Colon (tissue), 2 donors: ENCODE results near the gene RRAGD.

Experiments
- FAIRE-seq: peaks from 2 replicates; lab custom pipeline; 2012; peaks lifted over from hg19 to GRCh38; lab: Jason Lieb, UNC
- donor health status: control.
- donor health status: control.

The RRAGD gene, protein sequence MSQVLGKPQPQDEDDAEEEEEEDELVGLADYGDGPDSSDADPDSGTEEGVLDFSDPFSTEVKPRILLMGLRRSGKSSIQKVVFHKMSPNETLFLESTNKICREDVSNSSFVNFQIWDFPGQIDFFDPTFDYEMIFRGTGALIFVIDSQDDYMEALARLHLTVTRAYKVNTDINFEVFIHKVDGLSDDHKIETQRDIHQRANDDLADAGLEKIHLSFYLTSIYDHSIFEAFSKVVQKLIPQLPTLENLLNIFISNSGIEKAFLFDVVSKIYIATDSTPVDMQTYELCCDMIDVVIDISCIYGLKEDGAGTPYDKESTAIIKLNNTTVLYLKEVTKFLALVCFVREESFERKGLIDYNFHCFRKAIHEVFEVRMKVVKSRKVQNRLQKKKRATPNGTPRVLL

DNA sequence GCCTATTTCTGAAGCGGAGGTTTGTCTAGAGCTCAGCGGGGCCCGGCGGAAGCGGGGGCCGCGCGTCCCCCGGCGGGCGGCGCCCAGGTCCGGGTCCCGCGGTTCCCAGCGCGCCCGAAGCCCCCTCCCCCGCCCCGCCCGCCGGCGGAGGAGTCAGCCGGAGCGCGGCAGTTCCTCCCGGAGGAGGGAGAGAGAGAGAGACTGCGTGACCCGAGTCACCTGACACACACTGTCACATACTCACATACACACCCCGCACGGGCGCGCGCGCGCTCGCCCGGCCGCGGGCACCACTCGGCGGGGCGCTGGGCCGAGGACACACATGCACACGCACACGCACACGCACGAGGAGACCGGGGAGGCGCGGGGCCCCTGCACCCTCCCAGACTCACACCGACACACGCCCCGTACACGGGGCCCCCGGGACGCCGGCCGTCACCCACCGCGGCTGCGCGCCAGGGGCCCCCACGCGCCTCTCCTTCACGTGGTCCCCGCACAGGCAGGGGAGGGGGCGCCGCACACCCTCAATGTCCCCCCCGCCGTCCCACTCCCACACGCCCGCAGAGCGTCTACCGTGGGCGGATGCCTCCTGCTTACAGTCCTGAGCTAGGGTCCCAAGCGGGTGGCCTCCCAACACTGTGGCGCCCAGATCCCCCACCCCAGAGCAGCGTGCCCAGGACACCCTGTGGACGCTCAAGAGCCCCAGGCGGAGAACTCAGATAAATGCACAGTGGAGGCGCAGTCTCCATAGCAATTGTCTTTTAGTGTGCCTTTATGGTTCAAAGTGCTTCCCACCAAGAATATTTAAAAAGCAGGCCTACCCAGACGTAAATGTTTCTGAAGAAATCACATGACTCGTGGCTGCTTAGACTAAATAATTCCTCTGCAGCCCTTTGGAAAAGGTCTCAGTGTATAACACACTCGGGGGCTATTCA is at the start of gene RRAGD:
TSS of gene RRAGD (minus strand) at position 203 of the 935 bp plus-strand sequence. CDS start 280 bp downstream, outside the sequence.
- no peak for FAIRE-seq

DNA sequence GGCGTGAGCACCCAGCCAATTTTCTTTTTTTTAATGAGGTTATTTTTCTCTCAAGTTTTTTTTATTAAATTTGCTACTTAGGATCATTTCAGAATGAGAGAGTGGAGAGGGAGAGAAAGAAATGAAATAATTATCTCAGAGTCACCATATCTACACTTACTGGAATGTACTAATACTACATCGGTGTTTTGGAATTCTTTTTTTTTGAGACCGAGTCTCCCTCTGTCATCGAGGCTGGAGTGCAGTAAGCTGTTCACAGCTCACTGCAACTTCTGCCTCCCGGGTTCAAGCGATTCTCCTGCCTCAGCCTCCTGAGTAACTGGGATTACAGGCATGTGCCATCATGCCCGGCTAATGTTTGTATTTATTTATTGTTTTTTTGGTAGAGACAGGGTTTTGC is 48.6 kb upstream of the RRAGD start:
- no peak for FAIRE-seq

DNA sequence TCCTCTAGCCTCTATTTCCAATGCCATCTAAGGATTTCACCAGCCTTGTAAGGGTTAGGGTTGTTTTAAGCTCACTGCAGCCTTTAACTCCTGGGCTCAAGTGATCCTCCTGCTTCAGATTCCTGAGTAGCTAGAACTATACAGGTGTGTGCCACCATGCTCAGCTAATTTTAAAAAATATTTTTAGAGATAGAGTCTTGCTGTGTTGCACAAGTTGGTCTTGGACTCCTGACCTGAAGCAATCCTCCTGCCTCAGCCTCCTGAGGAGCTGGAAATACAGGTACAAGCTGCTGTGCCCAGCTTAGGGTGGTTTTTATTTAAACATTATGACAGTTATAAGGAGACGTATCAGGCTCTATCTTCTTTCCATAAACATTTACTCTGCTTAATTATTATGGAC is 47.4 kb upstream of the RRAGD start:
- no peak for FAIRE-seq

DNA sequence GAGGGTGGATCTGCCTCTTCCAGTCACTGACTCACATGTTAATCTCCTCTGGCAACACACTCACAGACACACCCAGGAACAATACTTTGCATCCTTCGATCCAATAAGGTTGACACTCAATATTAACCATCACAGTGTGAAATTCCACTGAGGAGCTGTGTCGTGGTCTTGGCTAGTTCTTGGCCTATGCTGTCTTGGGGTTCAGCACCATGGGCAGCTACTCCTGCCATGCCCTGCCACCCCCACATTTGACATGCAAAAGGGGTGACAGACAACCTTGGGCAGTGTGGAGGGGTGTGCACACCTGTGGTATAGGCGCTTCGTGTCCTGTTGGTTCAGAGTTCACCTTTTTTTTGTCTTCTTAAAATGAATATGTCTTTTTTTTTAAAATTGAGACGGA is 46.6 kb upstream of the RRAGD start:
- FAIRE-seq: no peak

DNA sequence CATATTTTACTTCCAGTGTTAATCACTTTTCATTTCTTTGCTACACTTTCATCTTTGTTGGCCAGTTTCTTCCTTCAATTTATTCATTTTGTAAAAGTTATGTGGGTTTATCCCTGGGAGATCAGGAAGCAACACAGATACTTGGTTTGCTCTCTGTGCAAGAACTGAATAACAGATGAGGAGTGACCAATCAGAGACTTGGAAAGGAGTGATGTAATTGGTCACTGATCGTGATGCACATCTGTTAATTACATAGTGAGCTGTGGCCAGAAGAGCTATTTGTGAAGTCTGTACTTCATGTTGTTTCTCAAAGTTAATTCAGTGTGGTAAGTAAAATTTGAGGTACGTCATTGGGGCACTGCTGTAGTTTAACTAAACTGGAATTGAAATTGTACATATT is 42.2 kb upstream of the RRAGD start:
- no peak for FAIRE-seq

DNA sequence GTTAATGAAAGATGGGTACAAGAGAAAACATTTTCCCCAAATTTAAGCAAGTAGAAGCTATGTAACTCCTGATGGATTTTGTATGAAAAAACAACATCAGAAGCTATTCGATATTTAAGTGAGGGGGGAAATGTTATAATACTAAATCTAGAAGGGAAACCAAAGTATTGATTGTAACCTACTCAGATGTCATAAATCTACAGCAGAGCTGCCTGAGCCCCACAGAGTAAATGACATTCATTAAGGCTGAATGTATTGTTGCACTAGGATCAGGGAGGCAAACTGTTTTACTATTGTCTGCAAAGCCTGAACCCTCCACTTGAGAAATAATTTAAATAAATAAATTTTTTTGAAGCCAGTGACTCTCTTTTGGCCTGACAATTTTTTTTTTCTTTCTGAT is 40.2 kb upstream of the RRAGD start:
- FAIRE-seq: no peak

DNA sequence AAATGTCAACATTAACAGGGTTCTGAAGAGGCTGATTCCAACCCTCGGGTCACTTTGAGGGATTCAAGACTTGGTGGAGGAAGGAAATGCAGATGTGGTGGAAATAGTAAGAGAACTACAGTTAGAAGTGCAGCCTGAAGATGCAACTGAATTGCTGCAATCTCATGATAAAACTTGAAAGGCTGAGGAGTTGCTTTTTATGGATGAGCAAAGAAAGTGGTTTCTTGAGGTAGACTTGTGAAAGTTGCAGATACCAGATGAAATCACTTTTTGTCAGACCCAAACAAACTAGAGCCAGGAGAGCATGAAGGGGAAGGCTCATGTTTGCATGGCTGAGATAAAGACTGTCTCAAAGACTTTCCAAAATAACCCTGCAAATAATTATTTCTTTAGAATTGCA is 37.1 kb upstream of the RRAGD start:
- FAIRE-seq: no peak

DNA sequence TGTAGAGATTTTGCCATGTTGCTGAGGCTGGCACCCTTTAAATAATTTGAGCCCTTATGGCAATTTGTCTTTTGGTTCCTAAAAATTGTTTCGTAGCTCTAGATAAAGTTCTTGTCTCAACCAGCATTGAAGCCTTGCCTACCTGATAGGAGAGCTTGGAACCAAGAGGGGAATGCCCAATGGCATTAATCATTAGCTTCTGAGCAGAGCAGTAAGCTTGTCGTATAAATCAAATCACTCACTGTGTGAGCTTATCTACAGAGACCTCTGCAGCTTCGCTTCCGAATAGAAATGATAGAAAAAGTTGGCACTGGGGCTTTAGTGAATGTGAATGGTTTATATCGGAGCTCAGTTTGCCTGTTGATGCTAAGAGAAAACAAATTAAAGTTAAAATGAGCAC is 31.6 kb upstream of the RRAGD start:
- no peak for FAIRE-seq

DNA sequence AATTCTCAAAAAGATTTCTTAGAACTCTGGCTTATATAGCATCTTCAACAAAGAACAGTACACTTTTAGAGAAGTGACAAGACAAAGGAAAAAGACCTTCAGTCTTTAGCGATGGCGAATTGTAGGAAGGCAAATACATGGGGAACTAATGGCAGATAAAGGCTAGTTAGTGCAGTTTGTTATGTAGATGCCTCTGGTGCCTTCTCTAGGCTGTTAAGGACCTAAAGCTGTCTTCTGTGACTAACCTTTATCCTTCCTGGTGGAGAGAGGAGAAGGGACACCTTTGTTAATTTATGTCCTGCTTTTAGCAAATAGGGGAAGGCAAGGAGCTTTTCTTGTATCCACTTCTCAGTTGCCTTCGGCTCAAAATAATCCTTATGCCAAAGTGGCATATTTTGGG is 28.1 kb upstream of the RRAGD start:
- FAIRE-seq: no peak

DNA sequence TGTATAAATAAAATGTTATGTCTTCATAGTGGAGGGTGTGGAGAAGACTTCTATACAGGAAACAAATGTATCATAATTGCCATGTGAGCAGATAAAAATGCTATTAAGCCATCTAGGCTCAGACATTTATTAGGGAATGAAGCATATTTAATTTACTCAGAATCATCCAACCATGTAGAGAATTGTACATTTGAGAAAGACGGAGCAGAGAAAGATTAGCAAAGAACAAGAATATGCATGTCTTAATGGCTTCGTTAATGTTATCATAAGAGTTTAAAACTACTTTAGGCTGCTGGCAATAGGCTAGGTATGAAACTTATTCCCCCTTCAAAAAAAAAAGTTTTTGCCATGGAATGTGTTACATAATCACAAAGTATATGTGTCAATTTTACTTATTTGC is 26.9 kb upstream of the RRAGD start:
- no peak for FAIRE-seq

DNA sequence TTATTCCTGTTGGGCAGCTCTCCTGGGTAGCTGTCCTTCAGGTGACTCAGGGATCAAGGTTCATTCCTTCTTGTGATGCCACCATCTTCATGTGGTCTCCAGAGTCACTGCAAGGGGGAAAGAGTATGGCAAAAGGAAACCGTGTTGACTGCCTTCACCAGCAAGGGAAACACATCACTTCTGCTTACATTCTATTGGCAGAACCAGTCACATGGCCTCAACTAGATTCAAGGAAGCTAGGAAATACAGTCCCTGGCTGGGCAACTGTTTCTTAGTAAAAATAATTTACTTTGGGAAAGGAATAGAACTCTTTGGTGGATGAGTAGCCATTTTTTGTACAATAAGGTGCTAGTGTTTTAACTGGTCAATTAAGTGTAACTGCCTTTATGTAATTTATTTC is 26.2 kb upstream of the RRAGD start:
- no peak for FAIRE-seq

DNA sequence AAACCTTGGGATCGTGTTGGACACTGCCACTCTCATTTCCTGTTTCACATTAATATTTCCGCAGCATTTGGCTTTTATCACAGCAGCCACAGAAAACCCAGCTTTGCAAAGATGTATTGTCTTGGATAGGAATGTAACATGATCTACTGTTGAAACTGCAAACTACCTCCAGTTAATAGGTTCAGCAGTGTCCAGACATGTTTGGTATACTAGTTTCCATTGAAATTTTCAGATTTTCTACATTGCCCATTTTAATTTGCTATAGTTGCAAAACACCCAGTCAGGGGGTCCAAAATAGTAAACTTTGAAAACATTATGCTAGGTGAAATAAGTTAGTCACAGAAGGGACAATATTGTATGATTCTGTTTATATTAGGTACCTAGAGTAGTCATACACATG is 24.2 kb upstream of the RRAGD start:
- FAIRE-seq: no peak

DNA sequence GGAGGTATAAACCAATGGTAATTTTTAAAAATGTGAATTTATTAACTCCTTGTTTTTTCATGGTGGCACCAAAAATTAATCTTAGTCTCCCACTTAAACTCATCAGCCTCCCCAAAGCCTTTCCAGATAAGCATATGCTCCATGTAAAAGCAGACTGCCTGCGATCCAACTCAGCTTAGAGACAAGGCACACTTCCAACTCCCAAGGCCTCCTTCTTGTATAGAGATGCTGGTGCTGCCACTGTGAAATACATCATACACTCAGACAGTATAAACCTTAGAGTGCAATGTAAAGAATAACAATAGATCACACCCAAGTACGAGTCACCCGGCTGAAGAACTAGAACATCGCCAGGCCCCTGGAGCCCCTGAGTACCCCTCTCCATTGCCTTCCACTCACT is 22.9 kb upstream of the RRAGD start:
- FAIRE-seq: no peak

DNA sequence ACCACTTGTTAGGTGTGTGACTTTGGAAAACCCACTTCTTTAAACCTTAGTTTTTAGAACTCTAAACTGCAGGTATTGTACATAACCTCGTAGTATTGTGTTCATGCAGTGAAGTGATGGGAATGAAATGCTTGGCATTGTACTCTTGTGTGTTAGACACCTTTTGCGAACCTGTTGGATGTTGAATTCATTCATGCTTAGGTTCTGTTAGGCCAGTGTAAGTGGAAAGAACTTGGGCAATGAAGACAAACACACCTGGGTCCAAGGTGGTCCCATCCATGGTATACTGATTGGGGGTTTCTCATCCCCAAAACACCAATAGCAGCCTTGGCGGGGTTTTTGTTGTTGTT is 22.1 kb upstream of the RRAGD start:
- no peak for FAIRE-seq

DNA sequence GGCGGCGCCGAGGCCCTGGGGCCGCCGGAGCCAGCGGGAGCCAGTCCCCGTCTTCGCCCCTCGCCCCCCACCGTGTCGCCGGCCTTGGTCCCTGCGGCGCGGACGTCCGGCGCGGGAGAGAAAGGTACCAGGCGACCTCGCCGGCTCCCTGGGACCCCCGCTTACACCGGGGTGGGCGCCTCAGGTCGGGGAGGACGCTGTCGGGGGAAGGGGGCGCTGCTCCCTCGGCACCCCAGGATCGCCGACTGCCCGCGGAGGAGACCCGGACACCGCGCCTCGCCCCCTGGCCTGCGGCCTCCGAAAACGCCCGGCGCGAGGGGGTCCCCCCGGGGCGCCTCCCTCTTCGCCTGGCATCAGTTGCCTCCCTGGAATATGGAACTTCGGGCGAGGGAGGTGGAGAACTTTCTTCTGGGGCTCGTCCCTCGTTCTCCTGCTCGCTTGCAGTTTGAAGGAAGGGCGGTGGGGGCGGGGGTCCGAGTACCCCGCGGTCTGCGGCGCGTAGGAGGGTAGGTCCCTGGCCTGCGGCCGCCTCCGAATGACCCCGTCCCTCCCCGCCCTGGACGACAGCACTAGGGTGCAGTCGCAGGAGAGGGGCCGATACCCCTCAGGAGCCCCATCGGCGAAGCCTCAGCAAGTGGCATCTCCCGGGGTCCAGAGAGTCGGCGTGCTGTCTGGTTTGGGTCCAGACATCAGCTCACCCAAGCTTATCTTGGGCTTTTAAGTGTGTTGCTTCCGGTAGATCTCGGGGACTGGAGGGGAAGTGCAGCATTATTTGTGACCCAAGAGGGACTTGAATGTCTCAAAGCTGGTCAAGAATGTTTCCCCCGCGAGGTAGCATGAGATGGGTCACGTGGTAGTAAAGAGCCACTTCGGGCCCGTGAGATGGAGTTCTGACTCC is 21.4 kb upstream of the RRAGD start:
- no peak for FAIRE-seq

DNA sequence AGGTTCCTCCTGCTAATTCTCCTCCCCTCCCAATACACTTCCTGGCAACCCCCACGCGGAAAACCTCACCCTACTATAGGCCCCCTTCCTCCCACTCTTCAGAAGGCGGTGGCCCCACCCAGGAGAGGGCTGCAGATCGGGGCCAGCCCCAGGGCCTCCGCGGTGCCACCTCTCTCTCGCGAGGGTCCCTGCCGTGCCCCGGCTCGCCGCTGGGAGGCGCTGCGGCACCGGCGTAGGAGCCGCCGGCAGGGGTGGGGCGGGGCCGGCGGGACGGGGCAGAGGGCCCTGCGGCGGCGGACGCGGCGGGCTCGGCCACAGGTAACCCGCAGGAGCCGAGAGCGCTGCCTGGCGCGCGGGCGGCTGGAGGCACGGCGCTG is 20.8 kb upstream of the RRAGD start, which contains the start of gene ANKRD6:
TSS of gene ANKRD6 (plus strand) at position 278 of the 377 bp plus-strand sequence. CDS start 133,825 bp downstream, outside the sequence.
- FAIRE-seq: no peak

DNA sequence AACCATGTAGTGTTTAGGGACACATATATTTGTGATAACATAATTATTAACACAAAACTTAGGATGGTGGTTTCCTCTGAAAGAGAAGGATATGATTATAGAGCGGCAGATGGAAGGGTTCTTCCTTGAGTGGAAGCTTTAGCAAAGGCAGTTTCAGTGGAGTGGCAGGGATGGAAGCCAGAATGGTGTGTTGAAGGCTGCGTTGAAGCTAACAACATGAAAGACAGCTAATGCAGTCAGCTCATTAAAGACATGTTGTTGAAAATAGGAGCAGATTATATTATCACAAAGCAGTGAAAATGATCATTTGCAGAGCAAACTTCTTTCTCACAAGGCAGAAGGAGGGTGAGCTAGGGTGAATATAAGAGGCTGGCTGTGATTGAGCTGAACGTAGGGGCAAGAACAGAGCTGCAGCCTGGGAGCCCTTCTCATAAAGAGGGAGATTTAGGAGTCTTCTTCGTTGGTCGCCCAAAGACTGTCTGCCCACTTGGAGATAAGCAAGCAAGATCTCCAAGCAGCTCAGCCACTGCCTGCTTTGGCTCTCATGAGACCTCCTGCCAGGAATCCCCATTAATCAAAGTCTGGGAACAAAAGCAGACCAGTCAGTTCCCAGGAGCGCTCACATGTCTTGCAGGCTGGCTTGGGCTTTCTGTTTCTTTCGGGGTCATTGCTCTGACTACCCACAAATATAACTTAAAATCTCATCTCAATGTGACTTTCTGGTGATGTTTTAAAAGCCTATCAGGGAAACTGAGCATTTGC is 18.3 kb upstream of the RRAGD start:
- FAIRE-seq: no peak

DNA sequence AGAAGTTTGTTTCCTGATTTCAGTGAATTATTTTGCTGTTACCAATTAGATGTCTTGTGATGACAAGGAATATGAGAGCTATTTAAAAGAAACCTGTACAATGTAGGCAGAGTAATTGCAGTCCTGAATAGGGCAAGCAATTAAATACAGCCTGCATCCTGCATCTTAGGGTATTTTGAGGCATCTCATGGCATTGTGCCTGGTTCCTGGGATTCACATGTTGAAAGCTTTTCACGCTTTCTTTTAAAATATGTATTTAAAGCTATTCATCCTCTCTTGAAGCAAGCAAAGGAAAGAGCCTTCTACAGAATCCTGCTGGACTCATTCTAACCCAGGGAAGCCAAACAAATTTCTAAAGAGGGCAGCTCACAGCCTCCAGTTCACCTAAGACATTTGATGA is 4.7 kb upstream of the RRAGD start:
- FAIRE-seq: no peak

DNA sequence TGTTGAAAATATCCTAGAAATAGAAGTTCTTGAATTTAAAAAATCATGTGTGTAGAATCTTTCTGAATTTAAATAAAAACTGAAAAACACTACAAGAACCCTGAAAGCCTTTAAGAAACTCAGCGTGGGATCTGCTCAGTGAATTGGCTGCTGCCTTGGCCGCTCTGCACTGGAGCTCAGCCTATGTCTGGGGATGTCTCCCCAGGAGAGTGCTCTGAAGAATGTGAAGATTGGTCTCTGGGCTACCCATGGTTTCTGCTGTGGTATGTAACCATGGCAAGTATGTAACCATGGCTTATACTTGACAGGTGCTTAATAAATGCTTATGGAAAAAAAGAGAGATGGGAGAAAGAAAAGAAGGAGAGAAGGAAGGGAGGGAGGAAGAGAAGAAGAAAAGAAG is 3.1 kb upstream of the RRAGD start:
- no peak for FAIRE-seq

DNA sequence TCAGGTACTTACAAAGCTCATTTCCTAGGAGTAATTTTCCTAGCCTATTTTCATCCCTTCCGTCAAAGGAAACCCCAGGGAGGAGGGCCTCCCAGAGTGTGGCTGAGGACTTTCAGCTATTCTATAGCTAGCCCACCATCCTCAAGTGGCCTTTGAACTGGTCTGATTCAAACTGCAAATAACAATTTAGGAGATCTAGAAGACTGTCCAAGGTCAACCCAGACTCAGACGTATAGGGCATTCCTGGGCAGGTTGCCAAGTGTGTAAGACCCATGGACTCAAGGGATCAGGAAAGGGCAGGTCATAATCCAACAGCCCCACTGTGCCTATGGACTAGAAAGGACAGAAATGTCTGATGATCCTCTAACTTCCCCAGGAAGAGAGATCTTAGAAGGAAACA is 2.1 kb upstream of the RRAGD start:
- no peak for FAIRE-seq

DNA sequence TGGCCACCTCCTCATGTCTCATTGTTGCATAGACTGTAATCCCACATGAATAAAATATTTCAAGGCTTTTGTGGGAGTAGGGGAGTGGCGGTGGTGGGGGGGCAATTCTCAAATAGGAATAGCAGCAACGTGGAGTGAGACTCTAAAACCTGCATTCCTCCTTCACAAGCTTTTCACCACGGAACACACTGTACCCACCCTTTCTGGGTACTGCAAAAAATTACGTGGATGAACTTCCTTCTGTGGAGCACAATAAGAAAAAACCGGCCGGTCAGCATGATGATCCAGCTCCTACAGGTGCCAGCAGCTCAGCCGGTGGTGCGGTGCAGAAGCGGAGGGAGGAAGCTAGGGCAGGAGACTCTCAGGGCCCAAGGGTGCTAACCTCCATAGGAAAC is 930 bp upstream of the RRAGD start:
- no peak for FAIRE-seq
